Astrocyte (in vitro differentiated cells and primary cell): ENCODE data around the gene ROBO2. TPM values are rescaled to one million over a fixed set of nuclear protein-coding genes. Genes with fewer than 3 reads are reported as not detected.
A peak's percentile ranks its signal among the peaks of the same experiment; 100 is the strongest.

ENCODE experiments used
- DNase-seq: peaks from one replicate; pipeline ENCODE4 v3.0.0-alpha.2; 2010; ENCODE audit warnings: low read depth
- FAIRE-seq: peaks from 2 replicates; lab custom pipeline; 2011; peaks lifted over from hg19 to GRCh38; lab: Jason Lieb, UNC
- H2AFZ ChIP-seq: 2 replicates; pipeline ENCODE4 v1.6.0; 2012; ENCODE audit warnings: low read depth, low read length, inconsistent platforms
- H3K27ac ChIP-seq: 2 replicates; pipeline ENCODE4 v1.5.1; 2011; ENCODE audit warnings: low read depth, low read length, inconsistent platforms
- H3K27me3 ChIP-seq: 2 replicates; pipeline ENCODE4 v1.6.0; 2011; ENCODE audit warnings: low read length, inconsistent platforms; ENCODE audit not compliant: insufficient read depth
- H3K36me3 ChIP-seq: 2 replicates; pipeline ENCODE4 v1.5.1; 2011; ENCODE audit warnings: low read length, inconsistent platforms; ENCODE audit not compliant: insufficient read depth
- H3K4me1 ChIP-seq: 2 replicates; pipeline ENCODE4 v1.5.1; 2011; ENCODE audit warnings: low read length, inconsistent platforms; ENCODE audit not compliant: insufficient read depth
- H3K4me2 ChIP-seq: 2 replicates; pipeline ENCODE4 v1.6.0; 2012; ENCODE audit warnings: low read length, inconsistent platforms
- H3K4me3 ChIP-seq: 2 replicates; pipeline ENCODE4 v1.5.1; 2011; ENCODE audit warnings: low read depth, mild to moderate bottlenecking, low read length, inconsistent platforms; ENCODE audit not compliant: insufficient read depth
- H3K79me2 ChIP-seq: 2 replicates; pipeline ENCODE4 v1.6.0; 2012; ENCODE audit warnings: mild to moderate bottlenecking, low read length, inconsistent platforms; ENCODE audit not compliant: insufficient read depth
- H3K9ac ChIP-seq: 2 replicates; pipeline ENCODE4 v1.6.0; 2012; ENCODE audit warnings: mild to moderate bottlenecking, low read length, inconsistent platforms
- H3K9me3 ChIP-seq: 2 replicates; pipeline ENCODE4 v1.5.1; 2012; ENCODE audit warnings: low read depth, mild to moderate bottlenecking, low read length, inconsistent platforms; ENCODE audit not compliant: insufficient read depth
- H4K20me1 ChIP-seq: 2 replicates; pipeline ENCODE4 v1.6.0; 2012; ENCODE audit warnings: low read length, inconsistent platforms; ENCODE audit not compliant: insufficient read depth
- H3K27ac Mint-ChIP-seq: one replicate; pipeline ENCODE4 v1.8.0; 2021; ENCODE audit warnings: mild to moderate bottlenecking, mixed read lengths; ENCODE audit not compliant: unreplicated experiment
- H3K27me3 Mint-ChIP-seq: one replicate; pipeline ENCODE4 v1.8.0; 2021; ENCODE audit warnings: low read depth, mixed read lengths; ENCODE audit not compliant: unreplicated experiment
- H3K36me3 Mint-ChIP-seq: one replicate; pipeline ENCODE4 v1.8.0; 2021; ENCODE audit warnings: low read depth, mixed read lengths; ENCODE audit not compliant: unreplicated experiment
- H3K4me1 Mint-ChIP-seq: one replicate; pipeline ENCODE4 v1.8.0; 2021; ENCODE audit warnings: low read depth, mixed read lengths; ENCODE audit not compliant: unreplicated experiment
- H3K4me3 Mint-ChIP-seq: one replicate; pipeline ENCODE4 v1.8.0; 2021; ENCODE audit warnings: mild to moderate bottlenecking, moderate library complexity, mixed read lengths; ENCODE audit not compliant: unreplicated experiment
- H3K9me3 Mint-ChIP-seq: one replicate; pipeline ENCODE4 v1.8.0; 2021; ENCODE audit warnings: mild to moderate bottlenecking, mixed read lengths; ENCODE audit not compliant: unreplicated experiment
- CTCF ChIP-seq: IDR thresholded peaks from 2 replicates; pipeline ENCODE4 v1.5.1; 2011; ENCODE audit warnings: low read depth, mild to moderate bottlenecking, inconsistent platforms, low read length, moderate library complexity; ENCODE audit not compliant: insufficient read depth
- EZH2 ChIP-seq: IDR thresholded peaks from 2 replicates; pipeline ENCODE4 v1.6.1; 2012; ENCODE audit warnings: mild to moderate bottlenecking, low read length, inconsistent platforms; ENCODE audit not compliant: insufficient read depth
- total RNA-seq: library from RNA; stranded (reverse); gene quantifications from 2 replicates; pipeline ENCODE4 v1.2.1, GENCODE V29; 2021

ROBO2 gene
- total RNA-seq, 1 donor from 2014 or later, result 1.4 TPM

- Histone ChIP-seq H3K9ac (no peak overlapping the region), H3K27me3 (no peaks in the 10 kb centered on the region), H3K9me3 (no peaks in the 10 kb centered on the region), H3K27ac (no peak overlapping the region), H3K79me2 (no peaks in the 10 kb centered on the region), H3K4me1 (no peaks in the 10 kb centered on the region), H3K4me2 (no peak overlapping the region), H3K4me3 (no peak overlapping the region), H3K36me3 (no peaks in the 10 kb centered on the region), H4K20me1 (no peaks in the 10 kb centered on the region), H2AFZ (no peak overlapping the region)
- FAIRE-seq (no peak), DNase-seq (no peak)
- Mint-ChIP-seq H3K4me1 (no peaks in the 10 kb centered on the region), H3K27ac (no peak overlapping the region), H3K4me3 (no peak overlapping the region), H3K27me3 (no peaks in the 10 kb centered on the region), H3K36me3 (no peaks in the 10 kb centered on the region), H3K9me3 (no peaks in the 10 kb centered on the region)
- TF ChIP-seq EZH2, result no peak
- no peak for TF ChIP-seq CTCF
Observed at GRCh38 chr3:77091809-77092208, 51.9 kb downstream of the ROBO2 start.

- Mint-ChIP-seq H3K27ac (no peak overlapping the region), H3K9me3 (no peaks in the 10 kb centered on the region), H3K36me3 (no peaks in the 10 kb centered on the region), H3K4me1 (peaks cover 3% of the 10 kb centered on the region), H3K27me3 (no peaks in the 10 kb centered on the region), H3K4me3 (no peak overlapping the region)
- no peaks in the 10 kb centered on the region for H3K79me2 ChIP-seq
- H4K20me1 ChIP-seq, result no peaks in the 10 kb centered on the region
- no peaks in the 10 kb centered on the region for H3K36me3 ChIP-seq
- no peak for DNase-seq
- peak overlapping the region; percentile 2 for H2AFZ ChIP-seq
- H3K27me3 ChIP-seq, result no peaks in the 10 kb centered on the region
- H3K9ac ChIP-seq, result no peak overlapping the region
- no peaks in the 10 kb centered on the region for H3K9me3 ChIP-seq
- H3K27ac ChIP-seq, result no peak overlapping the region
- no peaks in the 10 kb centered on the region for H3K4me1 ChIP-seq
- H3K4me2 ChIP-seq, result no peak overlapping the region
- no peak for FAIRE-seq
- no peak for TF ChIP-seq EZH2
- no peak for TF ChIP-seq CTCF
- H3K4me3 ChIP-seq, result no peak overlapping the region
Observed at GRCh38 chr3:77093101-77093500, 53.2 kb downstream of the ROBO2 start.

- Mint-ChIP-seq H3K9me3 (no peaks in the 10 kb centered on the region), H3K4me3 (no peak overlapping the region), H3K27ac (no peak overlapping the region), H3K27me3 (no peaks in the 10 kb centered on the region), H3K4me1 (peaks cover 3% of the 10 kb centered on the region), H3K36me3 (no peaks in the 10 kb centered on the region)
- H3K79me2 ChIP-seq, result no peaks in the 10 kb centered on the region
- H3K4me2 ChIP-seq, result no peak overlapping the region
- no peak for TF ChIP-seq EZH2
- TF ChIP-seq CTCF, result no peak
- H3K9me3 ChIP-seq, result no peaks in the 10 kb centered on the region
- H3K27me3 ChIP-seq, result no peaks in the 10 kb centered on the region
- no peak overlapping the region for H3K27ac ChIP-seq
- H3K36me3 ChIP-seq, result no peaks in the 10 kb centered on the region
- DNase-seq, result no peak
- no peaks in the 10 kb centered on the region for H3K4me1 ChIP-seq
- FAIRE-seq, result no peak
- no peak overlapping the region for H2AFZ ChIP-seq
- H4K20me1 ChIP-seq, result no peaks in the 10 kb centered on the region
- H3K9ac ChIP-seq, result no peak overlapping the region
- H3K4me3 ChIP-seq, result no peak overlapping the region
Observed at GRCh38 chr3:77096145-77096544, 56.2 kb downstream of the ROBO2 start.
